ENCODE data around the gene P2RY12. TPM values are rescaled to one million over a fixed set of nuclear protein-coding genes. Genes with fewer than 3 reads are reported as not detected.
A peak's percentile ranks its signal among the peaks of the same experiment; 100 is the strongest.

Gene P2RY12
- total RNA-seq, 1 donor, result 0.18 TPM

GRCh38 chr3:151301787-151302186 is 82.8 kb downstream of the P2RY12 start:
- DNase-seq (ENCODE audit: low read depth), result peak; percentile 69
- TF ChIP-seq, protein P1, sequence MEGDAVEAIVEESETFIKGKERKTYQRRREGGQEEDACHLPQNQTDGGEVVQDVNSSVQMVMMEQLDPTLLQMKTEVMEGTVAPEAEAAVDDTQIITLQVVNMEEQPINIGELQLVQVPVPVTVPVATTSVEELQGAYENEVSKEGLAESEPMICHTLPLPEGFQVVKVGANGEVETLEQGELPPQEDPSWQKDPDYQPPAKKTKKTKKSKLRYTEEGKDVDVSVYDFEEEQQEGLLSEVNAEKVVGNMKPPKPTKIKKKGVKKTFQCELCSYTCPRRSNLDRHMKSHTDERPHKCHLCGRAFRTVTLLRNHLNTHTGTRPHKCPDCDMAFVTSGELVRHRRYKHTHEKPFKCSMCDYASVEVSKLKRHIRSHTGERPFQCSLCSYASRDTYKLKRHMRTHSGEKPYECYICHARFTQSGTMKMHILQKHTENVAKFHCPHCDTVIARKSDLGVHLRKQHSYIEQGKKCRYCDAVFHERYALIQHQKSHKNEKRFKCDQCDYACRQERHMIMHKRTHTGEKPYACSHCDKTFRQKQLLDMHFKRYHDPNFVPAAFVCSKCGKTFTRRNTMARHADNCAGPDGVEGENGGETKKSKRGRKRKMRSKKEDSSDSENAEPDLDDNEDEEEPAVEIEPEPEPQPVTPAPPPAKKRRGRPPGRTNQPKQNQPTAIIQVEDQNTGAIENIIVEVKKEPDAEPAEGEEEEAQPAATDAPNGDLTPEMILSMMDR (IDR thresholded peaks at IDR 0.05; ENCODE audit: insufficient read depth, low read length), result no peak
- H3K4me3 ChIP-seq (ENCODE audit: low read depth, low read length), result no peak overlapping the region

GRCh38 chr3:151300539-151300938 is 84.0 kb downstream of the P2RY12 start:
- TF ChIP-seq, protein P1 (IDR thresholded peaks at IDR 0.05; ENCODE audit: insufficient read depth, low read length), result no peak
- DNase-seq (ENCODE audit: low read depth), result no peak
- H3K4me3 ChIP-seq (ENCODE audit: low read depth, low read length), result no peak overlapping the region

- TF ChIP-seq, protein P1 (IDR thresholded peaks at IDR 0.05; ENCODE audit: insufficient read depth, low read length), result no peak
- no peak for DNase-seq (ENCODE audit: low read depth)
- no peak overlapping the region for H3K4me3 ChIP-seq (ENCODE audit: low read depth, low read length)
These were observed 85.5 kb downstream of the P2RY12 start for GRCh38 chr3:151299006-151299405.

- TF ChIP-seq, protein P1 (IDR thresholded peaks at IDR 0.05; ENCODE audit: insufficient read depth, low read length), result no peak
These were observed 87.1 kb downstream of the P2RY12 start for GRCh38 chr3:151297429-151297828.

DNA sequence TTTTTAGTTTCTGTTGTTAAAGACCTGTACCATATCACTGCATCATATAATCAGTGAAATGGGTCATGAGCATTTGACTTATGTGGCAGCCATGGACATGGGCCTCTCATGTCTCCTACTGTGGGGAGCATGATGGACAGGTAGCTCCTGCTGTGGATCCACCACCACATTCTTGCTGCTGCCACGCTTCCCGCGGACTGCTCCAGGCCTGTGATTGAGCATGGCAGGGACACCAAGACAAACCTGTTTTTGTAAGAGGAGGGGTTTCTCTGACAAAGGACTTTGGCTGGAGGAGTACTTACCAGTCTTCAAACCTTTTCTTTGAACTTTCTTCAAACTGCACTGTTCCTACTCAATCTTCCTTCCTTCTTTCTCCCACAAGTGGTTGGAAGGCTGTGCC is 88.3 kb downstream of the P2RY12 start:
- DNase-seq (ENCODE audit: low read depth), result no peak
- H3K4me3 ChIP-seq (ENCODE audit: low read depth, low read length), result no peak overlapping the region
- TF ChIP-seq, protein P1 (IDR thresholded peaks at IDR 0.05; ENCODE audit: insufficient read depth, low read length), result no peak

More at GRCh38 chr3:151297429-151297828, 87.1 kb downstream of the P2RY12 start:
- no peak overlapping the region for H3K4me3 ChIP-seq (ENCODE audit: low read depth, low read length)
- DNase-seq (ENCODE audit: low read depth), result no peak

DNA sequence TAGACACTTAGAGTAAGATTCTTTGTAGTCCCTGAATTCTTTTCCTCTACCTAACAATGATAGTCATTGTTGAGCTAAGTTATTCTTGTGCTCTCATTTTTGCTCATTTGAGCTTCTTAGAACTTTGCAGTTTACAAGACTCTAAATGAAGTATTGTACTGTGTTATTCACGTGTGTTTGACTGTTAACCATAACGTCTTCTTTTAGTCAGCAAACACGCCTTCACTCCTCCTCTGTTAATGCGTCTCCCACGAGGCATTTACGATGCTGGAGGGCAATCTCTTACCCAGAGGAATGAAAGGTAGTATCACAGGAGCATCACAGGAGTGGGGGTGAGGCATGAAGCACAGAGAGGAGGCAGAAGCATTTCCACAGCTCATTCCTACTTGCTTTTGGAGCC is 91.4 kb downstream of the P2RY12 start:
- no peak overlapping the region for H3K4me3 ChIP-seq (ENCODE audit: low read depth, low read length)
- no peak for DNase-seq (ENCODE audit: low read depth)
- TF ChIP-seq, protein P1 (IDR thresholded peaks at IDR 0.05; ENCODE audit: insufficient read depth, low read length), result no peak

GRCh38 chr3:151290673-151291072 is 93.9 kb downstream of the P2RY12 start:
- H3K4me3 ChIP-seq (ENCODE audit: low read depth, low read length), result no peak overlapping the region
- TF ChIP-seq, protein P1 (IDR thresholded peaks at IDR 0.05; ENCODE audit: insufficient read depth, low read length), result peak; percentile 65
- peak; percentile 79 for DNase-seq (ENCODE audit: low read depth)
